IPS DF 4.7 (cell line): ENCODE measurements around the gene RALY.
"Not testable (repeated sequence)": the region's sequence is repeated elsewhere in the genome, so short reads cannot be mapped to it uniquely, and the experiment has no call there.

Source experiments
- DNase-seq: peaks from one replicate; pipeline ENCODE4 v3.0.0-alpha.2; 2013; ENCODE audit warnings: low spot score; ENCODE audit errors: extremely low read depth

RALY gene

DNA sequence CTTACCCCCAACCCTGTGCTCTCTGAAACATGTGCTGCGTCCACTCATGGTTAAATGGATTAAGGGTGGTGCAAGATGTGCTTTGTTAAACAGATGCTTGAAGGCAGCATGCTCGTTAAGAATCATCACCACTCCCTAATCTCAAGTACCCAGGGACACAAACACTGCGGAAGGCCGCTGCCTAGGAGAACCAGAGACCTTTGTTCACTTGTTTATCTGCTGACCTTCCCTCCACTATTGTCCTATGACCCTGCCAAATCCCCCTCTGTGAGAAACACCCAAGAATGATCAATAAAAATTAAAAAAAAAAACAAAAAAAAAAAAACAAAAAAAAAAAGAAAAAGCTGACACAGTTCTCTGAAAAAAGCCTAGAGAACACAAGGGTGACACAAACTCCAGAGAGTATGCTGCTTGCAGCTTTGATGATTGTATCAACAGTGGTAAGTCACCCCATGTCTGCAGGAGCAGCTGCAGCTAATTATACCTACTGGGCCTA lies 139.7 kb downstream of the RALY start:
- not testable (repeated sequence) for DNase-seq
